G401 (cell line): ENCODE results near the gene SBK3. TPM values are rescaled to one million over a fixed set of nuclear protein-coding genes. Genes with fewer than 3 reads are reported as not detected.
"Not testable (repeated sequence)": the region's sequence is repeated elsewhere in the genome, so short reads cannot be mapped to it uniquely, and the experiment has no call there.

Experiments used
- DNase-seq: peaks from one replicate; pipeline ENCODE4 v3.0.0-alpha.2; 2015; ENCODE audit warnings: low spot score
- in situ Hi-C: cut with HindIII; loops from 2 replicates; pipeline ENCODE4 v1.10.0; 2016; ENCODE audit warnings: low sequenced_read_pairs, mixed read lengths
- total RNA-seq: library from RNA; depleted of rRNA; stranded (reverse); fragments of >200 nt; shearing (Covaris generic); gene quantifications from 2 replicates; pipeline ENCODE4 v1.2.3, GENCODE V29; 2014; rRNA removed

The SBK3 gene
- 0.31 and 0.37 TPM in 2 replicates for total RNA-seq

GRCh38 chr19:55545443-55545842 lies at the start of gene SBK3:
SBK3 (minus strand) TSS chr19:55545543; CDS start chr19:55545543, 0 bp downstream.
- in situ Hi-C loops, result no loop called here

GRCh38 chr19:55593096-55593772 lies 47.9 kb upstream of the SBK3 start:
- in situ Hi-C loops, result no loop called here
- no peak for DNase-seq

More at GRCh38 chr19:55545443-55545842, at the start of gene SBK3:
- no peak for DNase-seq

- in situ Hi-C loops, result no loop called here
- DNase-seq, result no peak
Measured at GRCh38 chr19:55592391-55593090, 47.2 kb upstream of the SBK3 start.

GRCh38 chr19:55591555-55591954 lies 46.2 kb upstream of the SBK3 start:
- in situ Hi-C loops, result no loop called here
- DNase-seq, result no peak

GRCh38 chr19:55590617-55591016 lies 45.3 kb upstream of the SBK3 start:
- in situ Hi-C loops, result no loop called here
- no peak for DNase-seq

- in situ Hi-C loops, result no loop called here
Measured at GRCh38 chr19:55590109-55590508, 44.8 kb upstream of the SBK3 start.

GRCh38 chr19:55588738-55589137 lies 43.4 kb upstream of the SBK3 start:
- no peak for DNase-seq
- in situ Hi-C loops, result no loop called here

More at GRCh38 chr19:55590109-55590508, 44.8 kb upstream of the SBK3 start:
- DNase-seq, result no peak

- in situ Hi-C loops, result no loop called here
- DNase-seq, result peak; percentile 96
Measured at GRCh38 chr19:55586976-55587668, 41.8 kb upstream of the SBK3 start.

- in situ Hi-C loops, result no loop called here
- peak; percentile 65 for DNase-seq
Measured at GRCh38 chr19:55585658-55586339, 40.5 kb upstream of the SBK3 start.

- DNase-seq, result no peak
Measured at GRCh38 chr19:55584871-55585270, 39.5 kb upstream of the SBK3 start.

GRCh38 chr19:55583897-55584296 lies 38.6 kb upstream of the SBK3 start:
- in situ Hi-C loops, DNase-seq: not testable (repeated sequence)

More at GRCh38 chr19:55584871-55585270, 39.5 kb upstream of the SBK3 start:
- in situ Hi-C loops, result no loop called here

GRCh38 chr19:55582284-55582683 lies 36.9 kb upstream of the SBK3 start:
- in situ Hi-C loops, DNase-seq: not testable (repeated sequence)

- DNase-seq, result no peak
- in situ Hi-C loops, result no loop called here
Measured at GRCh38 chr19:55581823-55582223, 36.5 kb upstream of the SBK3 start.

GRCh38 chr19:55581145-55581822 lies 35.9 kb upstream of the SBK3 start:
- in situ Hi-C loops, result no loop called here
- DNase-seq, result no peak

- in situ Hi-C loops, result no loop called here
- peak; percentile 93 for DNase-seq
Measured at GRCh38 chr19:55580628-55581144, 35.3 kb upstream of the SBK3 start, which contains the start of gene ZNF579. ZNF579 (minus strand) TSS chr19:55580848; CDS start chr19:55579639, 1,209 bp downstream.

- in situ Hi-C loops, result no loop called here
- peak; percentile 40 for DNase-seq
Measured at GRCh38 chr19:55579766-55580621, 34.7 kb upstream of the SBK3 start.
